Measurements from ENCODE around the gene F10. TPM values are rescaled to one million over a fixed set of nuclear protein-coding genes. Genes with fewer than 3 reads are reported as not detected.

Gene F10
- total RNA-seq, 1 donor from 2014 or later, result 3.5 TPM

DNA sequence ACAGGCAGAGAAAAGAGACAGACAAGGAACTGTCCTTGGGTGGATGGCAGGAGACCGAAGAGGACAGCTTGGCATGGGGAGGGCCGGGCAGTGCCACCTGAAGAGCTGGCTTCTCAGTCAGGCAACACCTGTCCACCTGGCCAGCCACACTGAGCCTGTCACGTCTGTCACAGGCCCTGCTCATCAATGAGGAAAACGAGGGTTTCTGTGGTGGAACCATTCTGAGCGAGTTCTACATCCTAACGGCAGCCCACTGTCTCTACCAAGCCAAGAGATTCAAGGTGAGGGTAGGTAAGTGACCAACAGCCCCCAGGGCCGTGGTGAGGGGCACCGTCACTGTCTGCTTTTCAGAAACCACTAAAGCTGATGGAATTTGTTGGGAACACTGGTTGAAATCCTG lies 24.6 kb downstream of the F10 start:
- no peaks in the 10 kb centered on the region for H3K36me3 ChIP-seq
- DNase-seq, result no peak
- H3K27me3 ChIP-seq (ENCODE audit: low read depth), result peaks cover 3% of the 10 kb centered on the region
- TF ChIP-seq, protein P1, sequence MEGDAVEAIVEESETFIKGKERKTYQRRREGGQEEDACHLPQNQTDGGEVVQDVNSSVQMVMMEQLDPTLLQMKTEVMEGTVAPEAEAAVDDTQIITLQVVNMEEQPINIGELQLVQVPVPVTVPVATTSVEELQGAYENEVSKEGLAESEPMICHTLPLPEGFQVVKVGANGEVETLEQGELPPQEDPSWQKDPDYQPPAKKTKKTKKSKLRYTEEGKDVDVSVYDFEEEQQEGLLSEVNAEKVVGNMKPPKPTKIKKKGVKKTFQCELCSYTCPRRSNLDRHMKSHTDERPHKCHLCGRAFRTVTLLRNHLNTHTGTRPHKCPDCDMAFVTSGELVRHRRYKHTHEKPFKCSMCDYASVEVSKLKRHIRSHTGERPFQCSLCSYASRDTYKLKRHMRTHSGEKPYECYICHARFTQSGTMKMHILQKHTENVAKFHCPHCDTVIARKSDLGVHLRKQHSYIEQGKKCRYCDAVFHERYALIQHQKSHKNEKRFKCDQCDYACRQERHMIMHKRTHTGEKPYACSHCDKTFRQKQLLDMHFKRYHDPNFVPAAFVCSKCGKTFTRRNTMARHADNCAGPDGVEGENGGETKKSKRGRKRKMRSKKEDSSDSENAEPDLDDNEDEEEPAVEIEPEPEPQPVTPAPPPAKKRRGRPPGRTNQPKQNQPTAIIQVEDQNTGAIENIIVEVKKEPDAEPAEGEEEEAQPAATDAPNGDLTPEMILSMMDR (IDR thresholded peaks at IDR 0.05; ENCODE audit: borderline replicate concordance), result no peak
- intact Hi-C loops (cut with micrococcal nuclease), result no loop called here
- H3K9me3 ChIP-seq (replicated peaks), result no peaks in the 10 kb centered on the region
- H3K27ac ChIP-seq (replicated peaks), result no peak overlapping the region
- no peak overlapping the region for H3K4me3 ChIP-seq
- peaks cover 6% of the 10 kb centered on the region for H3K4me1 ChIP-seq

DNA sequence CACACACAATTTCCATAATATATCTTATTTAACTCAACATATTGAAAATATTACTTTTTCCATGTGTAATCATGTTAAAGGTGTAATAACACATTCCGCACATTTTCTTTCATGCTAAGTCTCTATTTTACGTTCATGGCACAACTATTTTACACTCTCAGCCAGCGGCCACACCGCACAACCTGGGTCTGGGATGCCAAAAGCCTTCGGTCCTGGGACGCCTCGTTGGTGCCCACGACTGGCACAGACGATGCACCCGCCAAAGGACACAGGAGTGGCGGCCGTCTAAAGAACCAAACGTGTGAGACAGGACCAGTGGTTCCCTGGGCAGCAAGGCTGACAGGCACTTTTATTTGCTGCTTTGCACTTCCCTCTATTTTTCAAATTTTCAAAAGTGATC lies 25.8 kb downstream of the F10 start:
- Histone ChIP-seq H3K27ac (replicated peaks) (no peak overlapping the region), H3K4me3 (no peak overlapping the region), H3K27me3 (ENCODE audit: low read depth) (peaks cover 3% of the 10 kb centered on the region), H3K4me1 (peaks cover 18% of the 10 kb centered on the region), H3K36me3 (no peaks in the 10 kb centered on the region), H3K9me3 (replicated peaks) (no peaks in the 10 kb centered on the region)
- intact Hi-C loops (cut with micrococcal nuclease), result no loop called here
- TF ChIP-seq, protein P1 (IDR thresholded peaks at IDR 0.05; ENCODE audit: borderline replicate concordance), result no peak
- no peak for DNase-seq

DNA sequence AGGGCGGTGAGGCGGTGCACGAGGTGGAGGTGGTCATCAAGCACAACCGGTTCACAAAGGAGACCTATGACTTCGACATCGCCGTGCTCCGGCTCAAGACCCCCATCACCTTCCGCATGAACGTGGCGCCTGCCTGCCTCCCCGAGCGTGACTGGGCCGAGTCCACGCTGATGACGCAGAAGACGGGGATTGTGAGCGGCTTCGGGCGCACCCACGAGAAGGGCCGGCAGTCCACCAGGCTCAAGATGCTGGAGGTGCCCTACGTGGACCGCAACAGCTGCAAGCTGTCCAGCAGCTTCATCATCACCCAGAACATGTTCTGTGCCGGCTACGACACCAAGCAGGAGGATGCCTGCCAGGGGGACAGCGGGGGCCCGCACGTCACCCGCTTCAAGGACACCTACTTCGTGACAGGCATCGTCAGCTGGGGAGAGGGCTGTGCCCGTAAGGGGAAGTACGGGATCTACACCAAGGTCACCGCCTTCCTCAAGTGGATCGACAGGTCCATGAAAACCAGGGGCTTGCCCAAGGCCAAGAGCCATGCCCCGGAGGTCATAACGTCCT lies 26.4 kb downstream of the F10 start:
- intact Hi-C loops (cut with micrococcal nuclease), result no loop called here
- Histone ChIP-seq H3K4me1 (peaks cover 21% of the 10 kb centered on the region), H3K36me3 (no peaks in the 10 kb centered on the region), H3K27me3 (ENCODE audit: low read depth) (peaks cover 3% of the 10 kb centered on the region), H3K9me3 (replicated peaks) (no peaks in the 10 kb centered on the region), H3K4me3 (no peak overlapping the region), H3K27ac (replicated peaks) (no peak overlapping the region)
- TF ChIP-seq, protein P1 (IDR thresholded peaks at IDR 0.05; ENCODE audit: borderline replicate concordance), result no peak
- DNase-seq, result no peak

DNA sequence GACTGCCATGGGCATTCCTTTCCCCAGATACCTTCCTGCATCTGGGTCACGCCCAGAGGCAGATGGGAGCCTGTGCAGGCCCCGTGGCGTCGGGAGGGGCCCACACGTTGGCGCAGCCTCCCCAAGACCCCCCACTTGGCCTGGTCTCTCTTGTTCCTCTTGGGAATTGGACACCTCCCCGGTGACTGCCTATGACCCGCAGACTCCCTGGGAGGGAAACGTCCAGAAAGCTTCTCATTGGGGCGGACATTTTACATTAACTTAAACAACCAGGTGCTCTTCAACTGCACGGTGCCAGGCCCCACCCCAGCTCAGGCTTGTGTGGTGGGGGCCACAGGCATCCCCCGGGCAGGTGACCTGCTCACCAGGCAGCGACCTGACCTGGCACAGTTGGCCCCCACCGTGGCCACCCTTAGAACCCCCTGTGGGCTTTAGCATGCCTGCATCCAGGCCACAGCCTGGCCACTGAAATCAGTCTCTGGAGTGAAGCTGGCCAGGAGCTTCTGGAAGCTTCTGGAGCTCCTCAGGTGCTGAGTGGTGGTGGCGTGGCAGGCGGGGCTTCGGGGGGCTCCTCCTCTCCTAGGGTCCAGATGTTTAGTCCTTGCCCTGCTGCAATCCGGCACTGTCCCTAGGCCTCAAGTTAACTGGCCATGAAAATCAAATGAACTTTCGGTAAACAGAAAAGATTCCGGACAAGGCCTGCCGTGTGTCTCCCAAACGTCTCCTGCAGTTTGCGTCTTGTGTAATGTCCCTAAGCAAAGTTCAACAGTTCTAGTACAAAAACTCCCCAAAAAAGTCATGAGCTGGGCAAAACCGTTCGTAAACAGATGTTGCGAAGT lies 27.3 kb downstream of the F10 start:
- TF ChIP-seq, protein P1 (IDR thresholded peaks at IDR 0.05; ENCODE audit: borderline replicate concordance), result no peak
- intact Hi-C loops (cut with micrococcal nuclease), result no loop called here
- Histone ChIP-seq H3K4me3 (no peak overlapping the region), H3K9me3 (replicated peaks) (no peaks in the 10 kb centered on the region), H3K27me3 (ENCODE audit: low read depth) (peaks cover 3% of the 10 kb centered on the region), H3K27ac (replicated peaks) (no peak overlapping the region), H3K4me1 (peaks cover 23% of the 10 kb centered on the region), H3K36me3 (no peaks in the 10 kb centered on the region)
- no peak for DNase-seq

DNA sequence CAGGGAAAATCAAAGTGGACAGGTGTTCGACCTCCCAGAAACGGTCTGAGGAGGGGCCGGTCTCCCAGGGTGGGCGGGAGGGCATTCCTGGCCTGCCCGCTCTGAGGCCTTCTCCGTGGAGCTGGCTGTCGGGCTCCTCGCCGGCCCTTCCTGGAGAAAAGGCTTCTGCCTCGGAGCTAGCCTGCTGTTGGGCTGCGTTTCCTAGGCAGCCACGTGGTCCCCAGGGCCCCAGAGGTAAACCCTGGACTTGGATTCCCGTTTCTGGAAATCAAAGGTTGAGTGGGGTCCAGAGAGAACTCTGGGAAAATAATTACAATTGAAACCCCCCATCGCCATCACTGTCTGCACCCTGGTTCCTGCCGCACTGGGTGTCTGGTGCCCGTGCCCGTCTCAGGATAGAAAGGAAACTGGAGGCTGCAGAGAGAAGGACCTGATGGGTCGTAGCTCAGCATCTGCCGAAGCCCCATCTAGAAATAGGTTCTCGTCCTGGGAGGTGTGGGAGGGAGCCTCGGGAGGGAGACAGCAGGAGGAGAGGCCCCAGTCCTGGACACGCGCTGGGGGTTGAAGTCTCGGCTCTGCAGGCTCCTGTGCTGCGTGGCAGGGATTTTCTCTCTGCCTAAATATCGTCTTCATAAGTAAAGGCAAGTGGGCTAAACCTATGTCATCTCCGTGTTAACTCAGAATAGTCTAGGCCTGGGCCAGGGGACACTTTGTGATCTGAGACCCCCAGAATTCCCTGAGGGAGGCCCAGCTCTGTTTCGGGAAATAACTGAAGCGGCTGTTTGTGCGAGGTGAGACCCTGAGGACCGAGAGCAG lies 28.2 kb downstream of the F10 start:
- Histone ChIP-seq H3K4me3 (no peak overlapping the region), H3K27me3 (ENCODE audit: low read depth) (peaks cover 3% of the 10 kb centered on the region), H3K4me1 (peaks cover 23% of the 10 kb centered on the region), H3K27ac (replicated peaks) (no peak overlapping the region), H3K36me3 (no peaks in the 10 kb centered on the region), H3K9me3 (replicated peaks) (no peaks in the 10 kb centered on the region)
- DNase-seq, result no peak
- intact Hi-C loops (cut with micrococcal nuclease), result no loop called here
- TF ChIP-seq, protein P1 (IDR thresholded peaks at IDR 0.05; ENCODE audit: borderline replicate concordance), result no peak
